B cell (primary cell): Measurements from ENCODE around the gene TMEM131L. TPM values are rescaled to one million over a fixed set of nuclear protein-coding genes. Genes with fewer than 3 reads are reported as not detected.

ENCODE experiments used
- ATAC-seq: fragments of 200-7000 bp; cut with Tn5 transposase; one replicate; pipeline ENCODE4 v1.10.0; 2021; ENCODE audit warnings: low read depth, mild to moderate bottlenecking, moderate number of reproducible peaks, moderate library complexity
- CTCF ChIA-PET: fragments of 350-600 bp; sonication (Branson Sonifier 250); formaldehyde crosslinking; loops from one replicate; lab custom pipeline; 2021; ENCODE audit warnings: antibody characterized with exemption, inconsistent platforms; lab: Charles Lee
- POLR2A ChIA-PET: fragments of 350-600 bp; sonication (Branson Sonifier 250); formaldehyde crosslinking; loops from one replicate; lab custom pipeline; 2021; ENCODE audit warnings: antibody characterized with exemption; lab: Charles Lee
- DNase-seq: peaks from one replicate; pipeline ENCODE4 v3.0.0; 2013
- H2AFZ ChIP-seq: 2 replicates; pipeline ENCODE4 v1.6.1; 2012; ENCODE audit warnings: mild to moderate bottlenecking, low read depth, low read length; ENCODE audit not compliant: insufficient read depth, poor library complexity, severe bottlenecking
- H3K27ac ChIP-seq, 2 donors: 1 replicate in 1 of 2; 2 replicates in 1 of 2; pipeline ENCODE4 v1.5.1; 2012 to 2013; ENCODE audit warnings: low read length in 2 of 2, mild to moderate bottlenecking in 2 of 2, moderate library complexity in 1 of 2
- H3K27me3 ChIP-seq, 4 experiments: fragments of 200-600 bp in 1 of 4; sonication (generic) in 1 of 4; replicated peaks in 1 of 4; 1 replicate in 2 of 4; 2 replicates in 2 of 4; pipeline versions ENCODE4 v1.6.1 to v1.7.0; 2013 to 2016; ENCODE audit warnings: low read length in 3 of 4, mild to moderate bottlenecking in 2 of 4, mixed read lengths in 1 of 4, moderate library complexity in 1 of 4; ENCODE audit not compliant: insufficient read depth in 4 of 4, control insufficient read depth in 3 of 4; ENCODE audit errors: control extremely low read depth in 1 of 4
- H3K36me3 ChIP-seq, 2 experiments: replicated peaks in 1 of 2; 1 replicate in 1 of 2; 2 replicates in 1 of 2; pipeline versions ENCODE4 v1.6.1 to v1.7.1; 2013; ENCODE audit warnings: low read length in 1 of 2; ENCODE audit not compliant: insufficient read depth in 2 of 2, control insufficient read depth in 1 of 2; ENCODE audit errors: control extremely low read depth in 1 of 2, extremely low read depth in 1 of 2
- H3K4me1 ChIP-seq, 2 donors: fragments of 200-600 bp in 1 of 2; sonication (generic) in 1 of 2; 1 replicate in 1 of 2; 2 replicates in 1 of 2; pipeline versions ENCODE4 v1.5.1 to v1.6.1; 2013 to 2017; ENCODE audit warnings: low read length in 2 of 2; ENCODE audit not compliant: control insufficient read depth in 2 of 2, insufficient read depth in 2 of 2
- H3K4me2 ChIP-seq: replicated peaks from 2 replicates; pipeline ENCODE3; 2012; ENCODE audit warnings: mild to moderate bottlenecking, low read depth, low read length; ENCODE audit not compliant: poor library complexity, severe bottlenecking
- H3K4me3 ChIP-seq, 5 experiments: fragments of 200-600 bp in 1 of 5; sonication (generic) in 1 of 5; 1 replicate in 3 of 5; 2 replicates in 2 of 5; pipeline versions ENCODE4 v1.5.1 to v1.7.0; 2011 to 2016; ENCODE audit warnings: low read length in 4 of 5, mild to moderate bottlenecking in 4 of 5, low read depth in 2 of 5, control low read depth in 1 of 5, moderate library complexity in 1 of 5; ENCODE audit not compliant: insufficient read depth in 1 of 5; ENCODE audit errors: control extremely low read depth in 1 of 5, extremely low read depth in 1 of 5
- H3K79me2 ChIP-seq: fragments of 200-600 bp; sonication (generic); one replicate; pipeline ENCODE4 v1.6.0; 2016; ENCODE audit warnings: low read length; ENCODE audit not compliant: control insufficient read depth, insufficient read depth
- H3K9ac ChIP-seq: fragments of 200-600 bp; sonication (generic); 2 replicates; pipeline ENCODE4 v1.6.1; 2017; ENCODE audit warnings: mild to moderate bottlenecking, low read length, moderate library complexity
- H3K9me3 ChIP-seq, 3 donors: one replicate each; pipeline versions ENCODE4 v1.6.1 to v1.7.1; 2013; ENCODE audit warnings: low read length in 2 of 3; ENCODE audit not compliant: control insufficient read depth in 2 of 3, insufficient read depth in 1 of 3; ENCODE audit errors: control extremely low read depth in 1 of 3
- H4K20me1 ChIP-seq: 2 replicates; pipeline ENCODE4 v1.6.0; 2012; ENCODE audit warnings: mild to moderate bottlenecking, low read length; ENCODE audit not compliant: insufficient read depth, control insufficient read depth, poor library complexity, severe bottlenecking
- H3K27ac Mint-ChIP-seq: one replicate; pipeline ENCODE4 v1.8.0; 2021; ENCODE audit warnings: mixed read lengths
- H3K27me3 Mint-ChIP-seq: one replicate; pipeline ENCODE4 v1.8.0; 2021; ENCODE audit warnings: mixed read lengths
- H3K4me1 Mint-ChIP-seq: one replicate; pipeline ENCODE4 v1.8.0; 2021; ENCODE audit warnings: mixed read lengths
- H3K4me3 Mint-ChIP-seq: one replicate; pipeline ENCODE4 v1.8.0; 2021; ENCODE audit warnings: mixed read lengths
- H3K9me3 Mint-ChIP-seq: one replicate; pipeline ENCODE4 v1.8.0; 2022; ENCODE audit warnings: mixed read lengths; ENCODE audit not compliant: insufficient read depth
- EZH2 ChIP-seq: IDR thresholded peaks from 2 replicates; pipeline ENCODE4 v1.6.1; 2012; ENCODE audit warnings: borderline replicate concordance, low read depth, mild to moderate bottlenecking, moderate library complexity, low read length; ENCODE audit not compliant: insufficient read depth, poor library complexity, severe bottlenecking
- WGBS: methylation state at CpG from one replicate; pipeline ENCODE4 v1.1.5; 2013; ENCODE audit warnings: missing lambda C conversion rate; ENCODE audit not compliant: insufficient coverage; 5-methylcytosine and 5-hydroxymethylcytosine counted together
- intact Hi-C: fragments of 100-400 bp; cut with micrococcal nuclease; formaldehyde crosslinking; loops from one replicate; pipeline ENCODE4 v1.10.0; 2022
- polyA plus RNA-seq: library from polyadenylated mRNA; depleted of rRNA; stranded (reverse); fragments of >200 nt; gene quantifications from 2 replicates; pipeline ENCODE4 v1.2.3, GENCODE V29; 2012
- total RNA-seq, 2 donors: library from RNA; stranded (reverse); fragments of 120-200 nt in 1 of 2; gene quantifications; 1 replicate in 1 of 2; 2 replicates in 1 of 2; pipeline versions ENCODE4 v1.2.3 to v1.2.4, GENCODE V29; 2013 to 2022
- TF ChIP-seq, protein P1 (sequence below): fragments of 200-600 bp; IDR thresholded peaks from one replicate; pipeline ENCODE4 v1.8.0; 2022; ENCODE audit warnings: antibody characterized with exemption, mild to moderate bottlenecking

Gene TMEM131L
- total and polyA plus RNA-seq, 2 donors (not counting 1 experiment from before 2014, with no cell fraction given): 56.4 to 120 TPM

DNA sequence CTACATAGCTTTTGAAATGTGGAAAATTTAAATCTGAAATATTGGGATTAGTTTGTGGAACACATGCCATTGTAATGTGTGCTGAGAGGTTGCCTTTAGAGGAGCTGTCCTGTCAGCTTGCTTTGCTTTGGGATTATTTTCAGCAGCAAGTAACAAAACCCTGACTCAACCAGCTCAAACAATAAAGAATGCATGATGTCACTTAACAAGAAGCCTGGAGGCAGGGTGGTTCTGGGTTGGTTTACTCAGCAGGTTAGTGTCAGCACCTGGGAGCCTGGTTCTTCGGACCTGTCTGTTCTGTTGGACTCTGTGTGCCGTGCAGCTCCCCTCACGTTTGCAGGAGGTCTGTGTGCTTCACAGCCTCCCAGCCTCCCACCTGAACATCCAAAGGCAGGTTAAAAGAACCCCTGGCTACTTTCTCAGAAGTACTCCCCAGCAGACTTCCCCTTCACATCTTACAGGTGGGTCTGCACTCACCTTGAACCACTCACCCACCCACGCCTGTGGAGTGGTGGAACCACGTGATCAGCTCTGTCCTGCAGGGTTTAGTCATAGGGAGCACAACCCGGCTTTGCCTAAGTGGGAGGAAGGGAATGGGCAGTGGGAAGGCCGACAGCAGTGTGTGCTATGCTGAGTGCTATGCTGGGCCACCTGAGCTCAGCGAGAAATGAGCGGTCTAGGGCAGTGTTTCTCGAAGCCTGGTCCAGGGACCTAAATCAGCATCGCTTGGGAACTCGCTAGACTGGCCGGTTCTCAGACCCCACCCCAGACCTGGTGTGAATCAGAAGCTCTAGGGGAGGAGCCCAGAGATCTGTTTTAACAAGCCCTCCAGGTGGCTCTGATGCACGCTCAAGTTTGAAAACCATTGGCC, 20.4 kb downstream of the TMEM131L start:
- ChIA-PET CTCF (interaction anchor here (0.6 to 5.4 kb wide), 14 partner anchors 9 to 157 kb away, joined by 3 to 34 read pairs (median 3); partner anchors contain the start of gene TMEM131L), POLR2A (interaction anchor here (0.8 to 4.0 kb wide), 6 partner anchors 11 to 88 kb away, joined by 3 to 31 read pairs (median 5); partner anchors contain the start of gene TMEM131L)
- H3K27me3 Mint-ChIP-seq: no peaks in the 10 kb centered on the region
- H3K36me3 ChIP-seq: peaks cover 0 to 36% of the 10 kb centered on the region in 2 experiments
- peak overlapping the region; percentile 87 for H3K4me2 ChIP-seq
- H3K9ac ChIP-seq: peak overlapping the region; percentile 68
- H3K4me1 ChIP-seq: peaks cover 85 to 90% of the 10 kb centered on the region in 2 donors
- no peak for TF ChIP-seq EZH2
- TF ChIP-seq, protein P1, sequence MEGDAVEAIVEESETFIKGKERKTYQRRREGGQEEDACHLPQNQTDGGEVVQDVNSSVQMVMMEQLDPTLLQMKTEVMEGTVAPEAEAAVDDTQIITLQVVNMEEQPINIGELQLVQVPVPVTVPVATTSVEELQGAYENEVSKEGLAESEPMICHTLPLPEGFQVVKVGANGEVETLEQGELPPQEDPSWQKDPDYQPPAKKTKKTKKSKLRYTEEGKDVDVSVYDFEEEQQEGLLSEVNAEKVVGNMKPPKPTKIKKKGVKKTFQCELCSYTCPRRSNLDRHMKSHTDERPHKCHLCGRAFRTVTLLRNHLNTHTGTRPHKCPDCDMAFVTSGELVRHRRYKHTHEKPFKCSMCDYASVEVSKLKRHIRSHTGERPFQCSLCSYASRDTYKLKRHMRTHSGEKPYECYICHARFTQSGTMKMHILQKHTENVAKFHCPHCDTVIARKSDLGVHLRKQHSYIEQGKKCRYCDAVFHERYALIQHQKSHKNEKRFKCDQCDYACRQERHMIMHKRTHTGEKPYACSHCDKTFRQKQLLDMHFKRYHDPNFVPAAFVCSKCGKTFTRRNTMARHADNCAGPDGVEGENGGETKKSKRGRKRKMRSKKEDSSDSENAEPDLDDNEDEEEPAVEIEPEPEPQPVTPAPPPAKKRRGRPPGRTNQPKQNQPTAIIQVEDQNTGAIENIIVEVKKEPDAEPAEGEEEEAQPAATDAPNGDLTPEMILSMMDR: no peak
- peak; percentile 41 for DNase-seq
- peaks cover 54% of the 10 kb centered on the region for H4K20me1 ChIP-seq
- H3K9me3 ChIP-seq: no peaks in the 10 kb centered on the region
- H2AFZ ChIP-seq: no peak overlapping the region
- peak overlapping the region in 1 of 5 experiments; percentile 65 for H3K4me3 ChIP-seq
- peaks cover 99% of the 10 kb centered on the region for H3K79me2 ChIP-seq
- H3K27ac Mint-ChIP-seq: peak overlapping the region; percentile 97
- peak overlapping the region; percentile 96 to 98 for H3K27ac ChIP-seq
- peak overlapping the region; percentile 87 for H3K4me3 Mint-ChIP-seq
- intact Hi-C loops: loop anchor here (5.0 kb wide), 2 partner anchors 86 to 139 kb away; no protein-coding TSS in a partner anchor
- H3K9me3 Mint-ChIP-seq: no peaks in the 10 kb centered on the region
- H3K27me3 ChIP-seq: no peaks in the 10 kb centered on the region
- peaks cover 84% of the 10 kb centered on the region for H3K4me1 Mint-ChIP-seq
- no peak for ATAC-seq
- WGBS: 58% methylated on average over 13 of the region's 14 CpGs
